H9 (cell line): Measurements from ENCODE around the gene HAUS8. TPM values are rescaled to one million over a fixed set of nuclear protein-coding genes. Genes with fewer than 3 reads are reported as not detected.

ENCODE experiments used
- DNase-seq: peaks from one replicate; pipeline ENCODE4 v3.0.0-alpha.2; 2017
- H2AFZ ChIP-seq: one replicate; pipeline ENCODE4 v1.6.1; 2013; ENCODE audit warnings: mild to moderate bottlenecking, low read length, control low read depth, moderate library complexity
- H2AK5ac ChIP-seq: 2 replicates; pipeline ENCODE4 v1.6.1; 2013; ENCODE audit warnings: low read length, control low read depth, mixed read lengths; ENCODE audit not compliant: insufficient read length
- H2BK120ac ChIP-seq: one replicate; pipeline ENCODE4 v1.6.1; 2013; ENCODE audit warnings: low read depth, mild to moderate bottlenecking, low read length, control low read depth, inconsistent platforms; ENCODE audit not compliant: poor library complexity, severe bottlenecking
- H2BK12ac ChIP-seq: 2 replicates; pipeline ENCODE4 v1.6.1; 2013; ENCODE audit warnings: low read length, control low read depth, mixed read lengths, low read depth; ENCODE audit not compliant: insufficient read length
- H2BK15ac ChIP-seq: 2 replicates; pipeline ENCODE4 v1.6.1; 2013; ENCODE audit warnings: low read depth, low read length, control low read depth
- H2BK20ac ChIP-seq: one replicate; pipeline ENCODE4 v1.6.1; 2013; ENCODE audit warnings: low read depth, mild to moderate bottlenecking, low read length, control low read depth, inconsistent platforms; ENCODE audit not compliant: poor library complexity, severe bottlenecking
- H2BK5ac ChIP-seq: 2 replicates; pipeline ENCODE4 v1.6.1; 2013; ENCODE audit warnings: low read length, control low read depth, mixed read lengths; ENCODE audit not compliant: insufficient read length
- H3K14ac ChIP-seq: 2 replicates; pipeline ENCODE4 v1.6.1; 2013; ENCODE audit warnings: low read length, control low read depth; ENCODE audit not compliant: insufficient read depth
- H3K18ac ChIP-seq: 2 replicates; pipeline ENCODE4 v1.6.1; 2013; ENCODE audit warnings: low read depth, mild to moderate bottlenecking, mixed read lengths, low read length, control low read depth; ENCODE audit not compliant: insufficient read length
- H3K23ac ChIP-seq: 2 replicates; pipeline ENCODE4 v1.6.1; 2013; ENCODE audit warnings: low read length, control low read depth, mixed read lengths, low read depth; ENCODE audit not compliant: insufficient read length
- H3K23me2 ChIP-seq: 2 replicates; pipeline ENCODE4 v1.6.1; 2013; ENCODE audit warnings: low read depth, mild to moderate bottlenecking, mixed read lengths, low read length, control low read depth; ENCODE audit not compliant: insufficient read length, poor library complexity, severe bottlenecking
- H3K27ac ChIP-seq: 2 replicates; pipeline ENCODE4 v1.5.1; 2013; ENCODE audit warnings: low read length, control low read depth, mixed read lengths, low read depth; ENCODE audit not compliant: insufficient read length
- H3K27me3 ChIP-seq: 2 replicates; pipeline ENCODE4 v1.6.1; 2013; ENCODE audit warnings: low read length, control low read depth, inconsistent platforms; ENCODE audit not compliant: insufficient read depth
- H3K4ac ChIP-seq: 2 replicates; pipeline ENCODE4 v1.6.1; 2013; ENCODE audit warnings: low read depth, mild to moderate bottlenecking, control low read depth, inconsistent platforms, low read length, moderate library complexity
- H3K4me1 ChIP-seq: 2 replicates; pipeline ENCODE4 v1.6.1; 2013; ENCODE audit warnings: low read length, control low read depth, inconsistent platforms; ENCODE audit not compliant: insufficient read depth
- H3K4me2 ChIP-seq: 2 replicates; pipeline ENCODE4 v1.6.1; 2013; ENCODE audit warnings: low read length, control low read depth, mixed read lengths; ENCODE audit not compliant: insufficient read length, insufficient read depth
- H3K56ac ChIP-seq: 2 replicates; pipeline ENCODE4 v1.6.1; 2013; ENCODE audit warnings: low read depth, mild to moderate bottlenecking, mixed read lengths, low read length, control low read depth; ENCODE audit not compliant: insufficient read length
- H3K79me1 ChIP-seq: 2 replicates; pipeline ENCODE4 v1.6.1; 2013; ENCODE audit warnings: low read depth, mild to moderate bottlenecking, moderate library complexity, low read length, control low read depth, inconsistent platforms; ENCODE audit not compliant: insufficient read depth, poor library complexity, severe bottlenecking
- H3K79me2 ChIP-seq: 2 replicates; pipeline ENCODE4 v1.6.1; 2013; ENCODE audit warnings: low read length, control low read depth, inconsistent platforms; ENCODE audit not compliant: insufficient read depth
- H3K9ac ChIP-seq: 2 replicates; pipeline ENCODE4 v1.6.1; 2013; ENCODE audit warnings: low read length, control low read depth, mixed read lengths; ENCODE audit not compliant: insufficient read length; ENCODE audit errors: extremely low read depth
- H3K9me3 ChIP-seq: one replicate; pipeline ENCODE4 v1.6.1; 2013; ENCODE audit warnings: low read depth, low read length, inconsistent platforms; ENCODE audit not compliant: control insufficient read depth
- H3T11ph ChIP-seq: one replicate; pipeline ENCODE4 v1.6.1; 2013; ENCODE audit warnings: mild to moderate bottlenecking, low read length, control low read depth, inconsistent platforms
- H4K20me1 ChIP-seq: one replicate; pipeline ENCODE4 v1.6.1; 2013; ENCODE audit not compliant: control insufficient read depth, insufficient read length, insufficient read depth
- H4K5ac ChIP-seq: 2 replicates; pipeline ENCODE4 v1.6.1; 2013; ENCODE audit warnings: low read depth, mild to moderate bottlenecking, mixed read lengths, low read length, control low read depth; ENCODE audit not compliant: insufficient read length
- H4K8ac ChIP-seq: replicated peaks from 2 replicates; pipeline ENCODE4 v1.6.1; 2013; ENCODE audit warnings: low read length, control low read depth, mixed read lengths, low read depth; ENCODE audit not compliant: insufficient read length
- H4K91ac ChIP-seq: 2 replicates; pipeline ENCODE4 v1.6.1; 2013; ENCODE audit warnings: low read depth, mild to moderate bottlenecking, moderate library complexity, mixed read lengths, low read length, control low read depth; ENCODE audit not compliant: insufficient read length
- H3K27ac Mint-ChIP-seq, 3 experiments: 2 replicates in 2 of 3; 3 replicates in 1 of 3; pipeline ENCODE4 v1.8.0; 2020 to 2021; ENCODE audit warnings: mixed read lengths in 3 of 3, mild to moderate bottlenecking in 1 of 3, moderate library complexity in 1 of 3
- H3K27me3 Mint-ChIP-seq: 2 replicates; pipeline ENCODE4 v1.8.0; 2021; ENCODE audit warnings: low read depth, mild to moderate bottlenecking, moderate library complexity, mixed read lengths
- H3K36me3 Mint-ChIP-seq, 3 experiments: 2 replicates in 2 of 3; 3 replicates in 1 of 3; pipeline ENCODE4 v1.8.0; 2020 to 2021; ENCODE audit warnings: low read depth in 3 of 3, mixed read lengths in 3 of 3; ENCODE audit not compliant: insufficient read depth in 1 of 3
- H3K4me1 Mint-ChIP-seq, 2 experiments: 2 replicates each; pipeline ENCODE4 v1.8.0; 2020; ENCODE audit warnings: mixed read lengths in 2 of 2
- H3K4me3 Mint-ChIP-seq, 2 experiments: 2 replicates in 1 of 2; 3 replicates in 1 of 2; pipeline ENCODE4 v1.8.0; 2020 to 2021; ENCODE audit warnings: mild to moderate bottlenecking in 2 of 2, mixed read lengths in 2 of 2, moderate library complexity in 1 of 2
- H3K9me3 Mint-ChIP-seq, 2 experiments: 2 replicates in 1 of 2; 3 replicates in 1 of 2; pipeline ENCODE4 v1.8.0; 2020; ENCODE audit warnings: mild to moderate bottlenecking in 2 of 2, mixed read lengths in 2 of 2, moderate library complexity in 1 of 2
- WGBS: extraction: QIAGEN DNeasy Blood & Tissue Kit; methylation state at CpG from one replicate; pipeline ENCODE4 v1.1.7; 2013; ENCODE audit warnings: missing lambda C conversion rate, low lambda C conversion rate, mixed read lengths; ENCODE audit not compliant: insufficient read length; ENCODE audit errors: extremely low coverage; 5-methylcytosine and 5-hydroxymethylcytosine counted together
- total RNA-seq: library from RNA; stranded (reverse); gene quantifications from 2 replicates; pipeline ENCODE4 v1.2.1, GENCODE V29; 2021
- TF ChIP-seq, protein P1 (sequence below): fragments of 200-600 bp; sonication (generic); conservative IDR thresholded peaks from 3 replicates; pipeline ENCODE4 v1.8.0; 2021; ENCODE audit warnings: antibody characterized with exemption, mild to moderate bottlenecking

The HAUS8 gene
- total RNA-seq, 1 experiment from 2014 or later = 27.8 TPM

- H2AFZ ChIP-seq = no peak overlapping the region
- no peak overlapping the region for H4K8ac ChIP-seq
- H3K9ac ChIP-seq = no peak overlapping the region
- Mint-ChIP-seq H3K4me1 (peaks cover 8 to 16% of the 10 kb centered on the region in 2 experiments; a peak in 3 of 4 replicates), H3K36me3 (peaks cover 28 to 61% (median 41%) of the 10 kb centered on the region in 3 experiments), H3K4me3 (no peak overlapping the region), H3K27me3 (no peaks in the 10 kb centered on the region), H3K9me3 (no peaks in the 10 kb centered on the region), H3K27ac (peak overlapping the region; percentile 40 to 82 (median 64); a peak in 4 of 7 replicates)
- no peak for DNase-seq
- no peak overlapping the region for H3K56ac ChIP-seq
- H2BK120ac ChIP-seq = no peak overlapping the region
- no peak overlapping the region for H3K18ac ChIP-seq
- no peak overlapping the region for H4K5ac ChIP-seq
- no peak overlapping the region for H3K23ac ChIP-seq
- no peaks in the 10 kb centered on the region for H3K23me2 ChIP-seq
- no peaks in the 10 kb centered on the region for H4K20me1 ChIP-seq
- H3K79me1 ChIP-seq = no peaks in the 10 kb centered on the region
- no peak overlapping the region for H4K91ac ChIP-seq
- H3K14ac ChIP-seq = no peak overlapping the region
- no peak overlapping the region for H2BK12ac ChIP-seq
- no peaks in the 10 kb centered on the region for H3K79me2 ChIP-seq
- H2BK15ac ChIP-seq = no peak overlapping the region
- no peaks in the 10 kb centered on the region for H3K4me1 ChIP-seq
- H2AK5ac ChIP-seq = no peak overlapping the region
- no peaks in the 10 kb centered on the region for H3K9me3 ChIP-seq
- H2BK5ac ChIP-seq = no peak overlapping the region
- TF ChIP-seq, protein P1, sequence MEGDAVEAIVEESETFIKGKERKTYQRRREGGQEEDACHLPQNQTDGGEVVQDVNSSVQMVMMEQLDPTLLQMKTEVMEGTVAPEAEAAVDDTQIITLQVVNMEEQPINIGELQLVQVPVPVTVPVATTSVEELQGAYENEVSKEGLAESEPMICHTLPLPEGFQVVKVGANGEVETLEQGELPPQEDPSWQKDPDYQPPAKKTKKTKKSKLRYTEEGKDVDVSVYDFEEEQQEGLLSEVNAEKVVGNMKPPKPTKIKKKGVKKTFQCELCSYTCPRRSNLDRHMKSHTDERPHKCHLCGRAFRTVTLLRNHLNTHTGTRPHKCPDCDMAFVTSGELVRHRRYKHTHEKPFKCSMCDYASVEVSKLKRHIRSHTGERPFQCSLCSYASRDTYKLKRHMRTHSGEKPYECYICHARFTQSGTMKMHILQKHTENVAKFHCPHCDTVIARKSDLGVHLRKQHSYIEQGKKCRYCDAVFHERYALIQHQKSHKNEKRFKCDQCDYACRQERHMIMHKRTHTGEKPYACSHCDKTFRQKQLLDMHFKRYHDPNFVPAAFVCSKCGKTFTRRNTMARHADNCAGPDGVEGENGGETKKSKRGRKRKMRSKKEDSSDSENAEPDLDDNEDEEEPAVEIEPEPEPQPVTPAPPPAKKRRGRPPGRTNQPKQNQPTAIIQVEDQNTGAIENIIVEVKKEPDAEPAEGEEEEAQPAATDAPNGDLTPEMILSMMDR = no peak
- no peak overlapping the region for H3K27ac ChIP-seq
- H2BK20ac ChIP-seq = no peak overlapping the region
- WGBS = no CpG with 5 or more reads among the region's 18 CpGs
- H3K27me3 ChIP-seq = no peaks in the 10 kb centered on the region
- no peak overlapping the region for H3K4me2 ChIP-seq
- no peak overlapping the region for H3T11ph ChIP-seq
- no peak overlapping the region for H3K4ac ChIP-seq
These were observed 25.5 kb downstream of the HAUS8 start for GRCh38 chr19:17049711-17050280.
